ENCODE data around the gene WNT9A.

Gene WNT9A

GRCh38 chr1:227939791-227940771 lies 7.7 kb downstream of the WNT9A start:
- no peak for DNase-seq

DNA sequence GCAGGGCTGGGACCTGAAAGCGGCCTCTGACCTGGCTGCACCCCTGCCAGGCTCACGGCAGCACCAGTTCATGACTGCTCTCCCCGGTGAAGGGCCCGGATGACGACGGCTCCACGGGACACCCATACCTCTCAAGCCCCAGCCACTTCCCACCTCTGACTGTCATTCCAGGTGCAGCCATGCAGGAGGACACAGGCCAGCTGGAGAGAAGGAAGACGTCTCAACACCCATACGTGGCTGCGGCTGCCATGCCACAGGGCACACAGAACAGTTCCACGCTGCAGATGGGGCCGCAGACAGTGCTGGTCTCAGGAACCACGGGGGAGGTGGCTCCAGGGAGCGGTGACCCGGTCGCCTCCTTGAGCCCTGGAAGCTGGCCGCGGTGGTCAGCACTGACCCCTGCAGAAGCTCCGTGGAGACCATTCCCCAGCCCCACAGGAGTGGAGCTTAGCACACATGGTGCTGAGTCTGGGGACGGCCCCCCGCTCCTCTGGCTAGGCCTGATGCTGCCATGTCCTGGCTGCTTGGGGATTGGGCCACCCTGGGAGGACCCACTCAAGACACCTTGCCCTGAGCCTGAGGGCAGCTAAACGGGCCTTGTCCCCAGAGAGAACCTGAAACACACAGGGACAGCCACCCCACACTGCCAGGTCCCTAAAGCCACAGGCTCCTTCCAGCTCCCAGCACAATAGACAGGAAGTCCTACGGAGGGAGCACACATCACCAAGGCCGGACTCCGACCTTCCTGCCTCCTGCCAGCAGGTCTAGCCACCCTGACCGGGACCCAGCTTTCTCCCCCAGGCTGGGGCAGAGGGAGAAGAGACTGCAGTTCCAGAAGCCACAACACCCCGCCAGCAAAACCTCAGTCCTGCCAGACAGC lies 8.6 kb downstream of the WNT9A start:
- DNase-seq = no peak

- no peak for DNase-seq
These were observed 9.5 kb downstream of the WNT9A start for GRCh38 chr1:227938276-227938675.

DNA sequence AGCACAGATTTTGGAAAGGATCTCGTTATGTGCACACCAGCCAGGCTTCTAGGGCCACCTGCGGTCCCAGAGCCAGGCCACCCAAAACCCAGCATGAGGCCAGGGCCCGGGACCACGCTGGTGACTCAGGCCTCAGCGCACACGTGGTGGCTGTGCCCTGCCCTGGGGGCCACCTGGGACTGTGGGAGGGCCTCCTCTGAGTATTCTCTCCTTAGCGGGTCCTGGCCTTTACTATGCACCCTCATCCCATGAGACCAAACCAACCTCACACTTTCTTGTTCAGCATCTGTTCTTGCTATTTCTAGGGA lies 9.9 kb downstream of the WNT9A start:
- DNase-seq = no peak

- no peak for DNase-seq
These were observed 10.5 kb downstream of the WNT9A start for GRCh38 chr1:227937031-227937837.

DNA sequence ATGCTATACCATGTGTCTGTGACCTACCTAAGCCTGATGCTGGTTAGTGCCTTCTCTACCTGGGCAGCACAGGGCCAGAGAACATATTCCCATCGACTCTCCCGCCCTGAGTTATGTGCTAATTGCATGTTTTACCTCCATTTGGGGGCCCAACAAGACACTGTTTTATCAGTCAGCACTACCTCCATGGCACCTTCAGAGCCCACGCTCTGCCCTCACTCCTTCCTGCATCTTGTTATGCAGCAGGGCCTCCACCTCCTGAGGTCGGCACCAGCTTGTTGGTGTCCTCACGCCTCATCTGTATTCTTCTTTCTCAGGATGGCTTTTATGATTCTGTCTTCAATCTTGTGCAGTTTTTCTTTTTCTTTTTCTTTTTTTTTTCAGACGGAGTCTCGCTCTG lies 11.9 kb downstream of the WNT9A start:
- no peak for DNase-seq

DNA sequence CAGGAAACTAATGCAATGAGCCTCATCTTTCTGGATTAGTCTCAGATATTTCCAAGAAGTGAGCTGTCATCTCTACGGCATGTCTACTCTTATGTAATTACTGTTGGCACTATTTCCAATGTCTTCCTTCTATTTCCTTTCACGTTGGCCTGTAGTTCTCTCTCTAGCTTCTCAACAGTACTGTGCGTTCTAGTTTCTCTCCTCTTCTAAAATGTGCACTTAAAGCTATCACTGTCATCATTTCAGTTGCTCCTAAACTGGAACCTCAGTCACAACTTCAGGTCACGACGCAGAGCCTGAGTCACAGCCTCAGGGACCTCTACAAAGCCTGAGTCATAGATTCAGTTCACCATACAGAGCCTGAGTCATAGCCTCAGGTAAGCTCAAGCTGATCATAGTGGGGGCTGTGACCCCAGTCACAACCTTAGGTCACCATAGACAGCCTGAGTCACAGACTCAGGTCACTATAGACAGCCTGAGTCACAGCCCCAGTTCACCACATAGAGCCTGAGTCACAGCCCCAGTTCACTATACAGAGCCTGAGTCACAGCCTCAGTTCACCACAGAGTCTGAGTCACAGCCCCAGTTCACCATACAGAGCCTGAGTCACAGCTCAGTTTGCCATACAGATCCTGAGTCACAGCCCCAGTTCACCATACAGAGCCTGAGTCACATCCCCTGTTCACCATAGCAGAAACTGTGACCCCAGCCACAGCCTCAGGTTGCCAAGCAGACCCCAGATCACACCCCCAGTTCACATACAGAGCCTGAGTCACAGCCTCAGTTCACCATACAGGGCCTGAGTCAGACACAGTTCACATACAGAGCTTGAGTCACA lies 13.0 kb downstream of the WNT9A start:
- no peak for DNase-seq

DNA sequence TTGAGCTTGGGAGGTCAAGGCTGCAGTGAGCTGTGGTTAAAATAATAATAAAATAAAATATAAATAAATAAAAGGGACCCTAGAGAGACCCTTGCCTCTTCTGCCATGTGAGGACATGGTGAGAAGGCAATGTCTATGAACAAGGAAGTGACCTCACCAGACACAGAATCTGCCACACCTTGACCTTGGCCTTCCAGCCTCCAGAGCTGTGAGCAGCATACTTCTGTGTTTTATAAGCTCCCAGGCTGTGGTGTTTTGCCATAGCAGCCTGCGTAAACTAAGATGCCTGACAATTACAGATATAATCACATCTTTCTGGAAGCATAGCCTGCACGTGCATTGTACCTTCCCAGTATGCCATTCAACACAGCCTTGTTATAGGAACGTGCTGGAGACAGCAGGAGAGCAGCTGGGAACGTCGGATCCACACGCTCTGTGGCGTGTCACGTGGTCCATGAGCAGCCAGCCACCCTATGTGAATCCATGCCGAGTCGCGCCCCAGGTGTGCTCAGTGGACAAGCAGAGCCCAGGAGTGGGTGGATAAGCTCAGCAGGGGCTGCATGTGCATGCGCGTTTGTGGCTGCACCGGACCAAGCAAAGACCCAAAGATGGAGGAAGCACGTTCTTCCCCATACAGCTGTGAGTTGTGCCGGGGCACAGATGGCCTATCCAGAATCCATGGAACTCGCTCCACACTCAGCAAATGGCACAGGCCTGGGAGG lies 17.8 kb downstream of the WNT9A start:
- no peak for DNase-seq

GRCh38 chr1:227928811-227929375 lies 18.8 kb downstream of the WNT9A start:
- no peak for DNase-seq

GRCh38 chr1:227927971-227928741 lies 19.6 kb downstream of the WNT9A start:
- DNase-seq = no peak

DNA sequence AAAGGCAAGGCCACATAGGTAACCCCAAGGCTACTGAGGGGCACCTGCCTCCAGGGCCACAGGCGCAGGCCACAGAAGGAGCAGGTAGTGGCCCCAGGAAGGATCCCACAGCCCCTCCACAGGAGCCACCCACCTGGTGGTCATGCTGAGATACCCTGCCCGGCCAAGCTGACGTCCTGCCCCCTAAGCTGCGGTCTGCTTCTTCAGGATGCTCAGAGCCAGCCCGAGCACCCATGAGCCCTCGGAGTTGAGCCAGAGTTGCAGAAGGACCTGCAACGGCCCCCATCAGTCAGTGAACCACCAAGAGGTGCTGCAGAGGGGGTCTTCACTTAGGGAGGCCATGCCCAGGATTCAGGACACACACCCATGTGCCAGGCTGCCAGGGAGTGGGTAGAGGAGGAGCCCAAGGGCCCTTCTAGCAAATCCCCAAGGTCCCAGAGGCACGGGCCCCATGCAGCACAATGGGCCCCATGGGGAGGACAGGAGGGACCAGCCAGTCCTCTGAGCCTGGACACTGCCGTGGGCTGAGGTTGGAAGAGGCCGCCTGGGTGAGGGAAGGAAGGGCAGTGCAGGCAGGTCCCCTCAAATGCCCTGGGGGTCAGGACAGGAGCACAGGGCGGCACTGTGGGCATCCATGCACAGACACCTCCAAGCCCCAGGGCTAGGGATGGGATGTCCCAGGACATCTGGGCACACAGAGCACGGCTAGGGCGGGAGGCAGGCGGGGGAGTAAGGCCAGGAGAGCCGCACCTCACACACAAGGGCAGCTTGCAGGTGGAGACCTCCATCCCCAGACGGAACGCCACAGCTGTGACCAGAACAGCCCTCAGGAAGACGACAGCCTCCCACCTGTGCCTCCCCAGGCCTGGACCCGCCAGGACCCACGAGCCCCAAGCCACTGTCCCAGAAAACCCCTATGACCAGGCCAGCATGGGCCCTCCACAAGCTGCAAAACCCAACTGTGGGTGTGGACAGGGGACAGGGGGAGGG lies 20.5 kb downstream of the WNT9A start:
- DNase-seq = no peak

DNA sequence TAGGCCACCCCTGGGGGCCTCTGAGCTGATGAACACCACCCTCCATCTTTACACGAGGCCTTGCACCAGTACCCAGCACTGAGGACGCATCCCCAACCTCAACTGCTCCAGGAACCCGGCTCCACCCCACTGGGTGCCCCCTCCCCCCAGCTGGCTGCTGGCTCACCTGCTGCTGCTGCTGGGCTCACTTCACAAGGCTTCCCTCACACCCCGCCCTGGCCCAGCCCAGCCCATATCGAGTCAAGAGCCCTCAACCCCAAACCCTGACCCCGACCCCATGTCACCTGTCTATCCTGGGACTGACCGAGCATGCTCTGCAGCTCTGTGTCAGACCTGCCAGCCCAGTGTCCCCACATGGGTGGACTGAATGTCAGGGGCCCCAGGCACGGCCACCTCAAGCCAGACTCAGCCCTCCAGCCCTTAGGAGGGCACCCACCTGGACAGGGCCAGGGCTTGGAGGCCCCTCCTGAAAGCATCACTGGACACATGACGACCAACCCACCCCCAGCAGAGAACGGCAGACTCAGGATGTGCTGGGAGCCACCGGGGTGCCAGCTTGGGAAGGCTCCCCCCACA lies 21.4 kb downstream of the WNT9A start:
- DNase-seq = no peak

DNA sequence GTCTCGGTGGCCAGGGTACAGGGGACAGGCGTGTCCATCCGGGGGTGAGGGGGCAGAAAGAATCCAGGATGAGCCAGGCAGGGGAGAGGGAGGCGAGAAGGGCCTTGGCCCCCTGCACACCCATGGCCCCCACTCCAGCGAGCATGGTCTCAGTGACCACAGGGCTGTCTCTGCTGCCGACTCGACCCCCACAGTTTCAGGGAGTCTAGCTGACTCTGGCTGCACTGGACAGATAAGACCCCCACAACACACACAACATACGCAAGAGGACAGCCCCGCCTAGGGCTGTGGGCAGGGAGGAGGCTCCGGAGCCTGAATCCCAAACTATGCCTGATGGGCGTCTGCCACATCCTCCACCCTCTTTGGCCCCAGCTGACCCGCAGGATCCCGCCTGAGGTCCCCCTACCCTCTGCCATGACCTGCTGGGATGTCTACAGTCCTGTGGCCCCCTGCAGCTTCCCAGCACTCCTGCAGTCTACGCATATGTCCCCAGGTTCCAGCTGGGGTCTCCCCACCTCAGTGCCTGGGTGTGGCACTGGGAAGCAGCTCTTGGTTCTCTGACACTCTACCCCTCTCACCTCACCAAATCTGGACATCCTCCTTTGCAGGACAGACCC lies 22.0 kb downstream of the WNT9A start:
- DNase-seq = no peak

- no peak for DNase-seq
These were observed 22.7 kb downstream of the WNT9A start for GRCh38 chr1:227924833-227925574.

GRCh38 chr1:227924168-227924832 lies 23.4 kb downstream of the WNT9A start:
- no peak for DNase-seq

DNA sequence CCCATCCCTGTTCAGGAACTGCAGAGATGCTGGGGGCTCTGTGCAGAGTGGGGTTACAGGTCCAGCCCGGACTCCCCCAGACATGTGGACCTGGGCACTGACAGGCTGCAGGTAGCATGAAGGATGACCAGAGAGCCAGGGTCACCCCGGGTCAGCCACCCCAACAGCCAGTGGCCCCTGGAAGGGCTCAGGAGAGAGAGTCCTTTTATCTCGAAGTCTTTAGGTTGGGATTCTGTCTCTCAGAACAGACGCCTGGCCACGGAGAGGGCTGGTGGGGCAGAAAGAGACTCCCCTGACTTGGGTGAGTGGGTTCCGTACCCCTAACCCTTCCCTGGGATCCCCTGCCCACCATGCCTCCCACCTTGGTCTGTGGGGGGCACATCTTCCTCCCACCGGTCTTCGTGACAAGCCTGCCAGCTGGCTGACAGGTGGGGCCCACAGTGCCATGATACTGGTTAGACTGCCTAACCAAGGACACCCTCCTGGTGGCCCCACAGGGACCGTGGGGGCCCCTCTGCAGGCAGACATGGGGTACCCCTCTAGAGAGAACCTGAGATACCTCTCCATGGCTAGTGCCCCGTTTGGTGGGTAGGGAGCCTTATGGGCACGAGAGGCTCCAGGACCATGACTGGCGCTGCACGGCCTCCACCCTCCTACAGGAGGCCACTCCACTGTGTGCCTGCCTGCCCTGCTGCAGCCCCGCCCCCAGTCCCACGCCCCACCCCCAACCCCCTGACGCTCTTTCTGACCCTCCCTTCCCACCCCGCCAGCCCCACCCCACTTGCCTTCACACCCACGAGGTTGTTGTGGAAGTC lies 24.2 kb downstream of the WNT9A start:
- DNase-seq = no peak
